DMS153 treated with DMSO at 0.1 percent for 48 hours (cell line): ENCODE results near the gene DOK1.
"Not testable (repeated sequence)": the region's sequence is repeated elsewhere in the genome, so short reads cannot be mapped to it uniquely, and the experiment has no call there.

ENCODE experiments used
- DNase-seq: peaks from one replicate; lab custom pipeline; 2025; ENCODE audit not compliant: unreplicated experiment; lab: John Stamatoyannopoulos, UW

DOK1 gene

DNA sequence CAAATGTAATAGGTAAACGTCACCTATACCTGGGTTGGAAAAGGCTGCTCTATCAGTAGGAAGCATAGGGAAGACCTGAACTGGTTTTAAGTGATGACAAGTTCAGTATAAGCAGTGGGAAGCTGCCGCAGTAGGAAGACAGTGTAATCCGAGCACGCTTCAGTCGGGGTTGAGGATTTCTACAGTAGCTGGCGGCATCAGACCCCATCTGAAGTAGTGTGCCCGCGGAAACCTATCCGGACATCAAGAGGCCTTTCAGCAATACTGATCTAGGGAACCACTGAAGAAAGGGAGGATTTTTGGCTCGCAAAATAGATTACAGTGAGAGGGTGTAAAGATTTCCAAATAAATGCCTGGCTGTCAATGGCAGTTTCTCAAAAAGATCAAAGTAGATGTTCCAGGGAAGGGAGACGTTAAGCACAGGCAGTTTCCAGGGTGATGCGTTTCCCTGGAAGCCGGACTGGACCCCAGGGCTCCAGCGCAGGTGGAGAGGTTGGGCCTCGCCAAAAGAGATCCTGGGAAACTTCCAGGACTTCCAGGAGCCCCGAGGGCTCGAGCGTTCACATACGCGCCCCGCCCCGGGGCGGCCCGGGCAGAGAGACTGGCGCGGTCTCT lies 6.1 kb upstream of the DOK1 start:
- no peak for DNase-seq

DNA sequence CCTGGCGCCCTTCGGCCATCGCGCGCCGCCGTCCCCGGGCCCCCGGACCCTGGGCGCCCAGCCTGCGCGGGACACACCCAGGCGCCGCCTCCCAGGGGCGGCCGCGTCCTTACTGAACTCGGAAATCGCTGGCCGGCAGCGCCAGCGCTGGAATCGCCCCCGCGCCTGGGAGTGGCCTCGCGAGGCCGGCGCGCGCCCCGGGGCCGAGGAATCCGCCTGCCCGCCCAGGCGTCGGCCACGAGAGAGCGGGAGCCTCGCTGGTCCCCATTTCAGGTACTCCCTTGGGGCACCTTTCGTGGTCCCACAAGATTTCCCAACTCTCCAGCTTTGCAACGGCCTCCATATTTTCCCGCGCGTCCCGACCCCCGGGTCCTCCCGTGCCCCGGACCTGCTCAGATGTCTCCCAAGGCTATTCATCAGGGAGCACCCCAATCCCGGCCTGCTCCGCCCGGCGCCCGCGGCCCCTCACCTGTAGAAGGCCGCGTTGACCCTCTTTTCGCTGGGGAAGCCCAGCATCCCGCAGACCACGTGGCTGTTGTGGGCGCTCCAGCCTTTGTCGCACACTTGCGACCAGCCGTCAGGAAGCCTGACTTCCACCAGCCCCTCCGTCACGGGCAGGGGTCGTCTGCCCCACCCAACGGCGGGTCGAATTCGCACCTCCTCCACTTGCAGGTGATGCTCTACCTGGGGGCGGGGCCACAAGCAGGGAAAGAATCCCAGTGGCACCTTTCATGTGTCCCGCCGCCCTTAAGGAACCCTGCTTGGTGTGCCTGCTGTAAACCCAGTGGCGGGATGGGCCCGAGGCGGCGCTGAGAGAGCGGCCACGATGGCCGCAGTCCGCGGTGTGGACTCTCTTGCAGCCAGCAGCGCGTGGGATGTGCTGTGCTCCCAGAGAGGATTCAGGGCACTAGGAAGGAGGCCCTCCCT lies 5.4 kb upstream of the DOK1 start:
- DNase-seq = no peak

DNA sequence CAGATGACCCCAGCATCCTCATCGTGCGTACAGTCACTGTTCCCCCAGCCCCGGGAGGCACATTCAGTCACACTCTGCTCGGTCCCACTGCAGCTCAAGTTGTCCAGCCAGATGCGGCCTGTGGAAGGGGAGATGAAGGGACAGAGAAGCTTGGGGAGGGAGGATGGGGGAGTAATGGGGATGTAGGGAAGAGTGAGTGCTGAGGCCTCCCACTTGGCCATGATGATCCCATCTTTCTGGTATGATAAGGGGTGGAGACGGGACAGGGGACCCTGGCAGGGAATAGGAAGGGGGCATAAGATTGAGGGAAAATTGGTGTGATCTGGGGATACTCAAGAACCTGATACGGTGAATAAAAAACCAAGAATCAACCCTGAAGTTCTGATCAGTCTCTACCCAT lies 4.3 kb upstream of the DOK1 start:
- no peak for DNase-seq

DNA sequence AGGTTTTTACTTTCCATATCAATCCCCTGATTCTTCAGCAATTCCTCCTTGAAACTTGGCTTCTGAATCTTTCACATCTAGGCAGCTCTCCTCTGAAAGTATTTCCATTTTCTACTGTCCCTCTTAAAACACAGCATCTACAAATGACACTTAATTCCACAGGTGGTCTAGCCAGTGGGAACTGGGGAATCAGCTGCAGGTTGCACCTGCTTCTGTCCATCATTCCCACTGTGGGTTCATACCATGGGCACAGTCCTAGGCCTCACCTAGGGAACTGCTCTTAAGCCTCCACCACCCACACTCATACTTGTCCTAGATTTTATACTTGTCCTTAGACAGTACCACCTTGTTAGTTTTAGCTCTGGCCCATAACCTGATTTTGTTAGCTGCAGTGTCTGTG lies 3.0 kb upstream of the DOK1 start:
- no peak for DNase-seq

DNA sequence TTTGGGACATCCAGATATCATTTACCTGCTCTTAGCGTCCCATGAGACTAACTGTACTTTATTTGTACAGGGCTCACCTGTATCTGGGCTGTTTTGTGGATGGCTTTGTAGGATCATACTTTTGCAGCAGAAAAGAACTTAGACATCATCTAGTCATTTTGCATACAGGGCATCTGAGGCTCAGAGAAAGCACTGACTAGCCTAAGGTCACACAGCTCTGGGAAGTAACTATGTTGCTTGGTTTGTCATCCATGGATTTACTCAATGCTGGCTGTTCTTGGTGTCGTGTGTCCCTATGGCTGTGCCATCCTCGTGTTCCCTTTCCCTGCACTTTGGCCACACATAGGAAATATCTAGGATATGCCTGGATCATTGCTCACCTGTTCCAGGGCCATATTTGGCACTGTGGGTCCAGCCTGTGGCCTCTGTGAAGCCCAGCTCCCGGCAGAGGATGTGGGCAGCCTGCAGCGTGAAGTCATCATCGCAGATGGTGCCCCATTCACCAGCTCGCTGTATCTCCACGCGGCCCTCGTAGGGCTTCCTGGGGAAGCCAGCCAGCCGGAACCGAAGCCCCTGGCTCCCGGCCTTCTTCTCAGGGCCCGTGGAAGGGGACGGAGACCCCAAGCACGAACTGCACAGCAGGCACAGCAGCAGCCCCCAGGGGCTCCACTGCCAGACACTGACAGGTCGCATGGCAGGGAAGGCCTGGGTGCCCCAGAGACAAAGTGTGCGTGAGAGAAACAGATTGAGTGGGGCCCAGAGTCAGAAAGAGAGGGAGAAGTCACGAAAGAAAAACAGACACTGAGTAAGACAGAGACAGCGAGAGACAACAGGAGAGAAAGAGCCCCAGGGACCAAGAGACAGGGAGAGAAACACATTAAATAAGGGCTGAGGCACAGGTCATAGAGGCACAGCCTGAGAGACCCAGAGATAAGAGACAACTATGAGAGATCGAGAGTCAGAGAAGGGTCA lies 2.3 kb upstream of the DOK1 start:
- DNase-seq = no peak

DNA sequence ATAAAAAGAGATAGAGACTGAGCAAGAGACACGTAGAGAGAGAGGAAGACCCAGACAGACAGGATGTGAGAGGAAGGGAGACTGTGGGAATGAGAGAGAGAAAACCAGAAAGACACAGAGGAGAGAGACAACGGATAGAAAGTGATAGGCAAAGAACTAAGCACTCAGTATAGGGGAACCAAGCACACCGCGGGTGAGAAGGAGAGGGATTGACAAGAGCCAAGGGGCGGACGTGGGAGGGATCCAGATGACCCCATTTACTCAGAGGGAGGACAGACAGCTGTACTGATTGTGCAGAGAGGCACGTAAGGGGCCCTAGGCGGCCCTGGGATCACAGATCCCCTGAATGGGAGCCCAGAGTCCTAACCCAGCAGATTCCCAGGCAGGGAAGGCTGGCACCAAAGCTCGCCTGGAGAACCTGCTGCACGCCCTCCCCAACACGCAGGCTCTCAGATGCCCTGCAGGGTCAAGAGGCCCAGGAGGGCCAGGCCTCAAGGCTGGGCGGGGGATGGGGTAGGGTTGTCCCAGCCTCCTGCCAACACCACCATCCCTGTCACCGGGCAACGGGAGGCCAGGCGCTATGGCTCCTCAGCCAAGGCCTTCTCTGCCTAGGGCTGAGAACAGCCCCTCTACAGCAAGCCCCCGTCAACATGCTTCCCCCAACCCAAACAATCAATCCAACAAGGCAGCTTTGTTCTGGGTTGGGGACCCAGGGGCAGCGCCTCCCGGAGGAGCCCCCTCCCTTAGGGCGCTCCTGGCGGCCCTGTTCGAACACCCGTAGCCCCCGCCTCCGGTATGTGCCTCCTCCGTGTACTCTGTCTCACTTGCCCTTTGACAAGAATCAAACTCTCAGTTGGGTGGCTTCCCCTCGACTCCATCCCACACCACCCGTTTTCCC lies 1.4 kb upstream of the DOK1 start:
- DNase-seq = no peak

DNA sequence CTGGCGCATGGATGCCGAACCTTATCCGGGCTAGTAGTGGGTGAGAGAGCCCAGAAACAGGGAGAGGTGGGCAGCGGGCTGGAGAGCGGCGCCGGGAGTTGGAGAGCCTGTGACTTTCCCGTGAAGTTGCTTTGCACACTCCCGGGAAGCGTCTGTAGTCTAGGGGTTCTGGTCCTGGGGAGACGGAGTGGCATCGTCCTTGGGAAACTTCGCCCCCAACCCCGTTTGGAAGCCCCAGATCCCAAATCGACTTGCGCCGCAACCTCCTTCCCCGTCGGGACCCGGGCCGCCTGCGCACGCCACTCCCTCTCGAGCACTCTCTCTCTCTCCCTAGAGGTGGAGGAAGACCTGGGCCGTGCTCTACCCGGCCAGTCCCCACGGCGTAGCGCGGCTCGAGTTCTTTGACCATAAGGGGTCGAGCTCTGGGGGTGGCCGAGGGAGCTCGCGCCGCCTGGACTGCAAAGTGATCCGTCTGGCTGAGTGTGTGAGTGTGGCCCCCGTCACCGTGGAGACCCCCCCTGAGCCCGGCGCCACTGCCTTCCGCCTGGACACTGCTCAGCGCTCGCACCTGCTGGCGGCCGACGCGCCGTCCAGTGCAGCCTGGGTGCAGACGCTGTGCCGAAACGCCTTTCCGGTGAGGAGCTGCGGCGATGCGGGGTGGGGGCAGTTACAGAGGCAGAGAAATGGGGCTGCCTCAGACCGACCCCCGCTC lies 456 bp downstream of the DOK1 start:
- DNase-seq = peak; percentile 63

DNA sequence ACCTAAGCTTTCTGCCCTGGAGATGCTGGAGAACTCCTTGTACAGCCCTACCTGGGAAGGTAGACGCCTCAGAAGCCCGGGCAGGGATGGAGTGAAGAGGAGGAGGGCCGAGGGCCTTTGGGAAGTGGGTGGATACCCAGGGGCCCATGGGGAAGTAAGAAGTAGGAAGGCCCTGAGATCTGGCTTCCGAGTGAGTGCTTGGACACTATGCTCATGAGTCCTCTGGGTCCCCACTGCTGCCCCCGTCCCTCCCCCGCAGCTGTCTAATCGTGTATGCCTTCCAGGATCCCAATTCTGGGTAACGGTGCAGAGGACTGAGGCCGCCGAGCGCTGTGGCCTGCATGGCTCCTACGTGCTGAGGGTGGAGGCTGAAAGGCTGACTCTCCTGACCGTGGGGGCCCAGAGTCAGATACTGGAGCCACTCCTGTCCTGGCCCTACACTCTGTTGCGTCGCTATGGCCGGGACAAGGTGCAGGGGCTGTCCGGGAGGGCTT lies 1.1 kb downstream of the DOK1 start:
- DNase-seq = no peak

DNA sequence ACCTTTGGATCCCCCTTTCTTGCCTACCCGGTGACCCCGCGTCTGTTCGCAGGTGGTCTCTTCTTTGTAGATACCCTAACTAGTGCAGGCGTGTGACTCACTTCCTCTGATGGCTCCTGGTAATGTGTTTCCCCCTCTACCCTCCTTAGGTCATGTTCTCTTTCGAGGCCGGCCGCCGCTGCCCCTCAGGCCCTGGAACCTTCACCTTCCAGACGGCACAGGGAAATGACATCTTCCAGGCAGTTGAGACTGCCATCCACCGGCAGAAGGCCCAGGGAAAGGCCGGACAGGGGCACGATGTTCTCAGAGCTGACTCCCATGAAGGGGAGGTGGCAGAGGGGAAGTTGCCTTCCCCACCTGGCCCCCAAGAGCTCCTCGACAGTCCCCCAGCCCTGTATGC lies 1.6 kb downstream of the DOK1 start:
- no peak for DNase-seq

DNA sequence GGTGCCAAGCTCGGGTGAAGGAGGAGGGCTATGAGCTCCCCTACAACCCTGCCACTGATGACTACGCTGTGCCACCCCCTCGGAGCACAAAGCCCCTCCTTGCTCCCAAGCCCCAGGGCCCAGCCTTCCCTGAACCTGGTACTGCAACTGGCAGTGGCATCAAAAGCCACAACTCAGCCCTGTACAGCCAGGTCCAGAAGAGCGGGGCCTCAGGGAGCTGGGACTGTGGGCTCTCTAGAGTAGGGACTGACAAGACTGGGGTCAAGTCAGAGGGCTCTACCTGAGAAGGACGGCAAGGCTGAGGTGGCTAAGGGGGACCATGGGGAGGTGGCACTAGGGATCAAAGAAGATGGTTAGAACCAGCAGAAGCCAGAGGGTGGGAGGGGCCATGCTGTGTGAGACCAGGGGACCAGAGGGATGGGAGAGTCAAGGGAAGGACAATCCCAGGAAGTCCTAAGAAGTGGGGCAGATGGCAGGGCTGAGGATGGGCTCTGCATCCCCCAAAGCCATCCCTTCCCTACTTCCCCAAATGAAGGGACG lies 2.4 kb downstream of the DOK1 start:
- DNase-seq = no peak

DNA sequence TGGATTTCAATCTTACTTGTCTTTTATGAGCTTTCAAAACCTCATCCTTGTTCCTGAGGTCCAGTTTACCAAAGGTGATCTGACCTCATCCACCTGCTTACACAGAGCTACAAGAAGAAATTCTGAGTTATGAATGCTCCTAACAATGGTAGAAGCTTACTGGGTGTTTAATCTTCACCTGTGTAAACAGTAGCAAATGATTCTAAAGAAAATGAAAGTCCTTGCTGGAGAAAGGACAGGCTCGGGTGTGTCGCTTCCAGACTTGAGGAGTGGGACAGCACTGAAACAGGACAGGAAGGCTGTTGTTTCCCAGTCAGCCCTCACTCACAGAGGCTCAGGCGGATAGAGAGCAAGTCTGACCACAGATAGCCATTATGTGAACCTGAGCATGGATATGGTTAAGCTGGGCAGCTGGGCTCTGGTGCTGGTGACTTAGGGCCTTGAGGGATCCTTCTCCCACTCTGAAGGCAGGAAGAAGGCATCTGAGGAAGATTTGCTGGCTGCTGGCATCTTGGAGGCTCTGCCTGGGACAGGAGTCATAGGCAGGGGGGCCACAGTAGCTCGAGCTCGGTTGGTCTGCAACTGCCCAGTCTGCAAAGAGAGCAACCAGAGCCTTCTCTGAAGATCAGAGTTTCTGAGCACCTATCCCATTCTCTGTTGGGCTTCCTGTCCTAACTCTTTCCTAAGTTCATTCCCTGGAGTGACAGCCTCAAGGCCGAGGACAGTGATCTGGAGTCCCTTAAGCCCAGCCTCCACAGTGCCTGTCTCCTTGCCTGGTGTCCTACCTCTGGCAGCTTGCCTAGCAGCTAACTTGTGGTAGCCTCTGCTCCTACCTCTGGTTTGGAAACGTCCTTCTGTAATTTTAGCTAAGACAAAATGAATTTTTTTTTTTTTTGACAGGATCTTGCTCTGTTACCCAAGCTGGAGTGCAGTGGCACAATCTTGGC lies 4.0 kb downstream of the DOK1 start:
- no peak for DNase-seq

DNA sequence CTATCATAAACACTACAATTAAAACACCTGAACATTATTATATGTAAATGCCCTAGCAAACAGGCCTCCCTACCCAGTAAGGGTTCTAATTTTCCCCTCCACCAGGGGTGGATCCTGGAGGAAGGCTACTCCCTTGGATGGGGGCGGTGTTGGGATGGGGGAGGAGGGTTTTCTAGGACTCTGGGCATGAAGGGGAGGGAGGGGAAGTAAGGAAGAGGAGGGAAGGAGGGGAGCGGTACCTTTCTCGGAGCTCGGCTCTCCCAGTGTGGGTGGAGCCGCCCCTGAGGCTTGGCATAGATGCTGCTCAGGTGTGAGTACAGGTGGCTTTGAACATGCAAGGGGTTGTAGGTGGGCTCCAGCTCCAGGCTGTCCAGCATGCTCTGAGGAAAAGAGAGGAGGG lies 5.4 kb downstream of the DOK1 start:
- no peak for DNase-seq

DNA sequence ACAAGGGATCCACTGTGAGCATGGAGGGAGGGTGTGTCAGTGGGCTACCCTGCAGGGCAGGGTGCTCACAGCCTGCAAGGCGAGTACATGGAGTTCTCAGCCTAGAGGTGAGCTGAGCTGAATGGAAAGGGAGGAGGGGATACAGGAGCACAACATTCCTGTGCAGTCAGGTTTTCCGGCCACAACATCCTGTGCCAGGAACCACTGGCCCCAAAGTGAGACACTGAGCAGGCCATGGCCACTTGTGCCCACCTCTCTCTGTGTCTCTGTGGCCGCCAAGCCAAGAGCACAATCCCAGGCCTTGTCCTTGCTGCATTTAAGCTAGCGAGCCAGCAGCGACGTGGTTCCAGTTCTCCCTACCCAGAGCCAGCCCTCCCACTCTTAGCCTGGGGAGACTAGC lies 6.1 kb downstream of the DOK1 start:
- no peak for DNase-seq

DNA sequence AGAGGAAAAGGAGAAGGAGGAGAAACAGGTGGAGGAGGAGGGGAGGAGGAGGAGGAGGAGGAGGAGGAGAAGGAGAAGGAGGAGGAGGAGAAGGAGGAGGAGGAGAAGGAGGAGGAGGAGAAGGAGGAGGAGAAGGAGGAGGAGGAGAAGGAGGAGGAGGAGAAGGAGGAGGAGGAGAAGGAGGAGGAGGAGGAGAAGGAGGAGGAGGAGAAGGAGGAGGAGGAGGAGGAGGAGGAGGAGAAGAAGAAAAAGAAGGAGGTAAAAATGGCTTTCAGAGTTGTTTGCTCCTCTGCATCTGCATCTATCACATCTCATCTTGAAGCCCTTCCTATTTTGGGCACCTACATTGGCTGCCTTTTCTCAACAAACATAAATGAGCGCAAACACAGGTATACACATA lies 6.5 kb downstream of the DOK1 start:
- not testable (repeated sequence) for DNase-seq

DNA sequence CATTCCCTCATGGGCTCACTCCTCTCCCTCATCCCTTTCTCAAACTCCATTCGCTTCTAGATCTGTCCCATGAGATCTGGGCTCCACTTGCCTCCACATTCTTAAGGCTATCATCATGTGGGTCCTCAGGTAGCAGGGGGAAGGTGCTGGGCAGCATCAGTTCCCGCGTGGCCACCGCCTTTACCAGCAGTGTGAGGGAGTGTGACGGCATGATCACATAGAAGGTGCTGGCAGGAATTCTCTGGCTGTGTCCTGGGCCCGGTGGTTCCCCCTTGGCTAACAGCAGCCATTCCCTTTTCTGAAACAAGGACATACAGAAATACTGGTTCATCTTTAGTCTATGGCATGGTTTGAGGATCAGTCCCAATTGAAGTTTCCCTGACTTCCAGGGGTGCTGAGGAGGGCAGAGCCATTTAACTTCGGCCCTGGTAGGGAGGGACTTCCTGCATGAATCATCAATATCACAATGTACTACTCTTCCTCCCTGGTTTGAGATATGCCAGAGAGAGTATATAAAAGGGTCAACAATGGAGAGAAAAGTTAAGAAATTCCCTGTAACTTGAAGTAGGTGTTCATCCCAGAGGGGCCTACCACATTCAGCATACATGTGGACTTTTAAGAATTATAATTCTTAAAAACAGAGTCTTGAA lies 7.7 kb downstream of the DOK1 start:
- DNase-seq = no peak

DNA sequence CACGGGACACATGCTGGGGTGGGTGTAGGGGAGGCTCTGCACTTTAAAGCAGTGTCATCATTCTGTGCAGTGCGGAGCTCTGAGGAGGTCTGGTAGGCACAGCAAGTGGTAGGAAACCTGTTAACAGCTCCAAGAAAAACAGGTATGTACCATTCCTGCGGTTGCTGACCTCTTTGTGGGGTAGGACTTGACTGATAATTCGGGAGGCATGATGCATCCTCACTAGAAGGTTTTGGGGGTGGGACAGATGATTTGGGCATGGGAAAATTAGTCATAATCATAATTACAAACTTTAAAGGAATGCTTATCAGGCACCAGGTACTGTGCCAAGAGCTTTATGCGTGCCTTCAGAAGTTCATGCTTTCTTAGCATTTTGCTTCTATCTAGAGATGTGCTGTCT lies 9.7 kb downstream of the DOK1 start:
- no peak for DNase-seq

DNA sequence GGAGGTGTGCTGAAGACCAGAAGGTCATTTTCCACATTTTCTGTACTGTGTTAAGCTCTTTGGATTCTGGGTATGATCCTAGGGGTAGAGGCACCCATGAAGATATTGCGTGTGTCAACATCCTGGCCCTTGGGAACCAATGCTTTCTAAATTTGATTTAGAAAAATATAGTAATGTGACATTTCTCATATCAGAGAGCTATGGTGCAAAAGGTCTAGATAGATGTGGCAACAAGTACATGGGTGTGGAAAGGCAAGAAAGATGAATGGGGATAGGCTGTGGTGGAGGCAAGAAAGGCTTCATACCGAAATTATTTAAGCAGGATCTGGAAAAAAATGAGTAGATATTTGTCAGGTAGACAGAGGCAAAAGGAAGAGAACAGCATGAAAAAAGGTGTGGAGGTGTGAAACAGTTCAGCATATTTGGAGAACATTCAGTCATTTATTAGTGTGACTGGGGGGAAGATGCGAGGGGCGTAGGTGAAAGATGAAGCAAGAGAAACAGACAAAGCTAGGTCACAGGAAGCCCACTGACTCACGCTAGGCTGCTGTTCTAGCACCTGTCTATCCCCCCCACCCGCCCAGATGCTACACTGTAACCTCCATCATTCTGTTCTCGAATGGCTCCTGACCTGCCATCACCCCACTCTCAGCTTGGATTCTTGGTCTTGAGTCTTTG lies 11.7 kb downstream of the DOK1 start:
- no peak for DNase-seq
